ENCODE results near the gene CDC14B.

DNA sequence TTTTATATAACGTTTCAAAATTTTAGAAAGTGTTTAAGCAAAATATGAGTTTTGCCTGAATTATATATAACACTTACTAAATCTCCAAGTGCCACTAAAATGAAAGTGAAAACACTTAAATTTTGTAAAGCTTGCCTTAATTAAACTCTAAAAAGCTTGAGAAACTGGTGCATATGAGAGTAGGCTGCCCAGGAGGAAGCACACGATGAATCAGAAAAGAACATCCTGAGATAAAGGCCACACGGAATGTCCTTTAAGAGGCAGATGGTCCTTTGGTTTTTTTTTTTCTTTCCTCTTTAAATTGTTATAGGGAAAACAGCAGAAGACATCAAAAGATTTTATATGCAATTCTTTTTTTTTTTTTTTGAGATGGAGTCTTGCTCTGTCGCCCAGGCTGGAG lies 109.4 kb downstream of the CDC14B start:
- TF ChIP-seq, protein P1, sequence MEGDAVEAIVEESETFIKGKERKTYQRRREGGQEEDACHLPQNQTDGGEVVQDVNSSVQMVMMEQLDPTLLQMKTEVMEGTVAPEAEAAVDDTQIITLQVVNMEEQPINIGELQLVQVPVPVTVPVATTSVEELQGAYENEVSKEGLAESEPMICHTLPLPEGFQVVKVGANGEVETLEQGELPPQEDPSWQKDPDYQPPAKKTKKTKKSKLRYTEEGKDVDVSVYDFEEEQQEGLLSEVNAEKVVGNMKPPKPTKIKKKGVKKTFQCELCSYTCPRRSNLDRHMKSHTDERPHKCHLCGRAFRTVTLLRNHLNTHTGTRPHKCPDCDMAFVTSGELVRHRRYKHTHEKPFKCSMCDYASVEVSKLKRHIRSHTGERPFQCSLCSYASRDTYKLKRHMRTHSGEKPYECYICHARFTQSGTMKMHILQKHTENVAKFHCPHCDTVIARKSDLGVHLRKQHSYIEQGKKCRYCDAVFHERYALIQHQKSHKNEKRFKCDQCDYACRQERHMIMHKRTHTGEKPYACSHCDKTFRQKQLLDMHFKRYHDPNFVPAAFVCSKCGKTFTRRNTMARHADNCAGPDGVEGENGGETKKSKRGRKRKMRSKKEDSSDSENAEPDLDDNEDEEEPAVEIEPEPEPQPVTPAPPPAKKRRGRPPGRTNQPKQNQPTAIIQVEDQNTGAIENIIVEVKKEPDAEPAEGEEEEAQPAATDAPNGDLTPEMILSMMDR (IDR thresholded peaks at IDR 0.05): no peak
- no peak for TF ChIP-seq POLR2A (IDR thresholded peaks at IDR 0.05)
